GM23248 (cell line): Measurements from ENCODE around the gene DENND6B. TPM values are rescaled to one million over a fixed set of nuclear protein-coding genes. Genes with fewer than 3 reads are reported as not detected.

Experiments used
- DNase-seq: peaks from one replicate; pipeline ENCODE4 v3.0.0-alpha.2; 2015
- H2AFZ ChIP-seq: fragments of 200-600 bp; sonication (generic); 2 replicates; pipeline ENCODE4 v1.6.1; 2016; ENCODE audit warnings: antibody characterized with exemption
- H3F3A ChIP-seq: fragments of 200-600 bp; sonication (generic); 2 replicates; pipeline ENCODE4 v1.6.1; 2016; ENCODE audit warnings: mild to moderate bottlenecking, antibody characterized with exemption, mixed run types; ENCODE audit not compliant: insufficient read depth
- H3K27ac ChIP-seq: fragments of 200-600 bp; sonication (generic); 2 replicates; pipeline ENCODE4 v1.5.1; 2016; ENCODE audit warnings: mild to moderate bottlenecking
- H3K27me3 ChIP-seq: fragments of 200-600 bp; sonication (generic); replicated peaks from 2 replicates; pipeline ENCODE4 v1.6.1; 2016; ENCODE audit warnings: mild to moderate bottlenecking; ENCODE audit not compliant: insufficient read depth
- H3K36me3 ChIP-seq: fragments of 200-600 bp; sonication (generic); 2 replicates; pipeline ENCODE4 v1.6.1; 2016; ENCODE audit warnings: low read depth, mild to moderate bottlenecking
- H3K4me1 ChIP-seq: fragments of 200-600 bp; sonication (generic); 2 replicates; pipeline ENCODE4 v1.6.1; 2016; ENCODE audit warnings: mild to moderate bottlenecking; ENCODE audit not compliant: insufficient read depth
- H3K4me2 ChIP-seq: fragments of 200-600 bp; sonication (generic); one replicate; pipeline ENCODE4 v1.6.1; 2016; ENCODE audit warnings: mild to moderate bottlenecking; ENCODE audit not compliant: unreplicated experiment
- H3K4me3 ChIP-seq: fragments of 200-600 bp; sonication (generic); 2 replicates; pipeline ENCODE4 v1.5.1; 2016; ENCODE audit warnings: mild to moderate bottlenecking
- H3K79me2 ChIP-seq: fragments of 200-600 bp; sonication (generic); 2 replicates; pipeline ENCODE4 v1.6.1; 2016; ENCODE audit warnings: mild to moderate bottlenecking; ENCODE audit not compliant: insufficient read depth
- H3K9ac ChIP-seq: fragments of 200-600 bp; sonication (generic); 2 replicates; pipeline ENCODE4 v1.6.1; 2016; ENCODE audit warnings: mild to moderate bottlenecking
- H3K9me2 ChIP-seq: fragments of 200-600 bp; sonication (generic); 2 replicates; pipeline ENCODE4 v1.6.1; 2016; ENCODE audit warnings: mixed run types, mild to moderate bottlenecking, moderate library complexity; ENCODE audit not compliant: insufficient read depth
- H3K9me3 ChIP-seq: fragments of 200-600 bp; sonication (generic); one replicate; pipeline ENCODE4 v1.6.1; 2017; ENCODE audit warnings: low read depth
- H4K20me1 ChIP-seq: fragments of 200-600 bp; sonication (generic); 2 replicates; pipeline ENCODE4 v1.6.0; 2016; ENCODE audit not compliant: insufficient read depth
- EZH2 ChIP-seq: fragments of 200-600 bp; sonication (generic); IDR thresholded peaks from 2 replicates; pipeline ENCODE4 v1.6.1; 2018; ENCODE audit warnings: antibody characterized with exemption, mild to moderate bottlenecking; ENCODE audit not compliant: insufficient read depth, poor library complexity, severe bottlenecking
- EZH2phosphoT487 ChIP-seq: fragments of 200-600 bp; sonication (generic); IDR thresholded peaks from 2 replicates; pipeline ENCODE4 v1.6.1; 2018; ENCODE audit warnings: antibody characterized with exemption, moderate library complexity, mild to moderate bottlenecking, low read depth; ENCODE audit not compliant: insufficient read depth
- WGBS, 2 experiments: methylation state at CpG; one replicate each; pipeline ENCODE4 v1.1.6; 2015 to 2017; ENCODE audit warnings: low lambda C conversion rate in 2 of 2, low coverage in 1 of 2; ENCODE audit errors: missing lambda C conversion rate in 2 of 2; 5-methylcytosine and 5-hydroxymethylcytosine counted together
- in situ Hi-C: fragments of 300-500 bp; cut with MboI; formaldehyde crosslinking; loops from 2 replicates; pipeline ENCODE4 v1.15.0; 2020
- polyA plus RNA-seq: library from polyadenylated mRNA; unstranded; fragments of >200 nt; fragmentation: Nextera tagmentation; extraction: Ambion mirVana; gene quantifications from 2 replicates; pipeline ENCODE4 v1.2.1, GENCODE V29; 2016
- total RNA-seq: library from RNA; depleted of rRNA; stranded (reverse); fragments of >200 nt; shearing (Covaris generic); gene quantifications from 2 replicates; pipeline ENCODE4 v1.2.3, GENCODE V29; 2014

DENND6B gene
- total and polyA plus RNA-seq, 2 experiments from 2014 or later, result 5.7 to 6.1 TPM

DNA sequence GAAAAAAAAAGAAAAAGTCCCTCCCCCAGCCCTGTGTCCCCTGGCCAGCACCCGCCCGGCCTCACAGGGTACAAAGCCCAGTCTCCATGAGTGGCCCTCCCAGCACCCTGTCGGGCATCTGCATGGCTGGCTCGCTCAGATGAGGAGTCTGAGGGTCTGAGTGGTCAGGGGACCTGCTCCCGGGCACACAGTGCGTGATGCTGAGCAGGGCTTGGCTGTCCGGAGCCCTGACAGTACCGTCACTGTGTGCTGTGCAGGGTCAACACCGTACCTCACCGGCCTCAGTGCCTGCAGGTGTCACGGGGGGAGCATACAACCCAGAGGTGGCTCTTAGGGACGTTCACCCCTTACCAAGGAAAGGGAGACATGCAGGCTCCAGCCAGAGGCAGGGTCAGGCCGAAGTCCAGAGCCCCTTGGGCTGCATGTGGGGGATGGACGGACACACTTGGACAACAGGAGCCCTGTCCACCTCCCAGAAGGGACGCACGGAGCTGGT, 15.8 kb downstream of the DENND6B start:
- Histone ChIP-seq H3K9ac (no peak overlapping the region), H2AFZ (no peak overlapping the region), H3K79me2 (peaks cover 11% of the 10 kb centered on the region), H3K27ac (no peak overlapping the region), H3K4me1 (0 out of 2 replicates have a peak, but pooled peaks cover 11% of the 10 kb centered on the region), H3K9me2 (no peaks in the 10 kb centered on the region), H3K4me2 (no peak overlapping the region), H3K4me3 (no peak overlapping the region), H3K9me3 (no peaks in the 10 kb centered on the region), H3K36me3 (no peaks in the 10 kb centered on the region), H4K20me1 (no peaks in the 10 kb centered on the region), H3K27me3 (no peaks in the 10 kb centered on the region), H3F3A (peaks cover 12% of the 10 kb centered on the region; the same call in 1 of the 2 replicates)
- no peak for TF ChIP-seq EZH2
- TF ChIP-seq EZH2phosphoT487, result no peak
- DNase-seq, result no peak
- 93 to 94% methylated on average over 16 of the region's 16 CpGs for WGBS, 2 experiments
- in situ Hi-C loops, result no loop called here

DNA sequence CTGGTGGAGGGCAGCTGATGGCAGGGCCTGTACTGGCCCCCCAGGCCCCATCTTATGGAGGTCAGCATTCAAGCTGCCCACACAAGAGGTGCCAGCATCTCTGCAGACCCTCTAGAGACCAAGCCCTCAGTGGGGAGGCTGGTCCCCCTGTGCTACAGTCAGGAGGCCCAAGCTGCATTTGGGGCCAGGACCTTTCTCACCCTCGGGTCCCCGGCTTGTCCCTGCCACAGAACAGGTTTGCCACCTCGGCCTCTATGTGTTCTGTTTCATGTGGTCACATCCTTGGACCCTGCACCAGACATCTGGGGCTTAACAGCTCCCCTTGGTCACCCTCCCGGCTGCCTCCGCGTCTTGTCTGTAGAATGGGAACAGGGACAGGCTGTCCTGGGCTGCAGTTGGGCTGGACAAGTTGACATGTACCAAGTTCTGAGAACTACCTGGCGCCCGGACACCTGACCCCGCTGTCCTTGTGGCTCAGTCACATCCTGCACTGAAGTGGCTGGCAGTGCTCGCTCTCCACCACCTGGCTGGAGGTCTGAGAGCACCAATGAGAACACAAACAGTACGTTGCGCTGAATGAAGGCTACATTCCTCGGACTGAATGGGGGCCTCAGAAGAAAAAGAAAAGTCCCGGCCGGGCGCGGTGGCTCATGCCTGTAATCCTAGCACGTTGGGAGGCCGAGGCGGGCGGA, 16.6 kb downstream of the DENND6B start:
- H3K9me2 ChIP-seq, result no peaks in the 10 kb centered on the region
- H3K9me3 ChIP-seq, result no peaks in the 10 kb centered on the region
- 89 to 91% methylated on average over 21 of the region's 21 CpGs for WGBS, 2 experiments
- no peak for DNase-seq
- no peak overlapping the region for H3K9ac ChIP-seq
- in situ Hi-C loops, result no loop called here
- H3K4me3 ChIP-seq, result no peak overlapping the region
- H3F3A ChIP-seq, result peaks cover 12% of the 10 kb centered on the region; the same call in 1 of the 2 replicates
- no peak overlapping the region for H2AFZ ChIP-seq
- TF ChIP-seq EZH2, result no peak
- TF ChIP-seq EZH2phosphoT487, result no peak
- peaks cover 16% of the 10 kb centered on the region for H3K4me1 ChIP-seq
- no peaks in the 10 kb centered on the region for H3K27me3 ChIP-seq
- H3K79me2 ChIP-seq, result peaks cover 18% of the 10 kb centered on the region
- no peaks in the 10 kb centered on the region for H4K20me1 ChIP-seq
- H3K36me3 ChIP-seq, result no peaks in the 10 kb centered on the region
- H3K4me2 ChIP-seq, result no peak overlapping the region
- no peak overlapping the region for H3K27ac ChIP-seq

DNA sequence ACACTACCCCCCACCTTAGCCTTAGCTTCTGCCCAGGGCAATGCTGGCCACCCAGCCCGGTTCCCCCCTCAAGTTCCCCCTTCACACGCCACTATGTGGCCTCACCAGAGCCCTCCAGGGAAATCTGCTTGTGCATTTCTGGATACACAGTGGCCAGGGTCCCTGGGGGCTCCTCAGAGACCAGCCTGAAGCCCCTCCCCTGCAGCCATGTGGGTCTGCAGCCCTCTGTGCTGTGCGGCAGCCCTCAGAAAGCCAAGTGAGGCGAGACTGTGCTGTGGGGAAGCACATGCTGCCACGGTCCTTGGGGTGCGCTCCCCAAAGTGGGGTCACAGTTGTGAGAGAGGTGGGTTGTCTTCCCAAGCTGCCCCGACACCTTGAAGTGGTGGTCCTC, 17.2 kb downstream of the DENND6B start:
- Histone ChIP-seq H3K79me2 (peaks cover 23% of the 10 kb centered on the region), H3K27ac (no peak overlapping the region), H3K27me3 (no peaks in the 10 kb centered on the region), H3K9me3 (no peaks in the 10 kb centered on the region), H3K4me2 (no peak overlapping the region), H3K4me3 (no peak overlapping the region), H3K9me2 (no peaks in the 10 kb centered on the region), H4K20me1 (no peaks in the 10 kb centered on the region), H3K4me1 (peaks cover 22% of the 10 kb centered on the region), H2AFZ (no peak overlapping the region), H3F3A (peaks cover 12% of the 10 kb centered on the region; the same call in 1 of the 2 replicates), H3K9ac (no peak overlapping the region), H3K36me3 (no peaks in the 10 kb centered on the region)
- 88 to 95% methylated on average over 7 of the region's 7 CpGs for WGBS, 2 experiments
- in situ Hi-C loops, result no loop called here
- DNase-seq, result no peak
- TF ChIP-seq EZH2phosphoT487 (no peak), EZH2 (no peak)

DNA sequence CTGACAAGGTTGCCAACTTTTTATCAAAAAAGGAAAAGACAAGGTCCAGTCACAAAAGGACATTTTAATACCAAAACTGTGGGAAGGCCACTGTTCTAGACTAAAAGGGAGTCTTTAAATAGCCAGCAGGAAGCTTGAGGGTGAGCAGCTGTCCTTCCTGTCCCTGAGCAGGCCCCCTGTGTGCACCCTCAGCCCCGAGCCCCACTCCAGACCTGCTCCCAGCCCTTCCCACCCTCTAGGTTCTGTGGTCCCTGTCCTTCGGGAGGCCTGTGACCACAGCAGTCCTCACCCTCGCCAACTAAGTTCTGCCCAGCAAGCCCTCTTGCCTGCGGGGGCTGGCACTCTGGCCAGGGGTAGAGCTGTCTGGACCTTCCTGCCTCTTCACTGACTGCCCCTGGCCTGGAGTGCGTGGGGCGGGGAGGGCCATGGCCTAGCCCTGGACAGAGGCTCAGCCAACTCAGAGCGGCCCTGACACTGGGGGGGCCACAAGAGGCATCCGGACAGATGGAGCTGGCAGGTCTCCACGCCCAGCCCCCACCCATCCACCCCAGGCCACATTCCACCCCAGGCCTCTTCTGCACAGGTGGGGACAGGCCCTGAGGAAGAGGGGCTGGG, 17.7 kb downstream of the DENND6B start:
- in situ Hi-C loops, result no loop called here
- no peak for DNase-seq
- 83 to 85% methylated on average over 9 of the region's 9 CpGs for WGBS, 2 experiments
- peak overlapping the region; percentile 42 for H3K27ac ChIP-seq
- no peaks in the 10 kb centered on the region for H3K36me3 ChIP-seq
- peaks cover 25% of the 10 kb centered on the region for H3K4me1 ChIP-seq
- no peak overlapping the region; the same call in 1 of the 2 replicates for H3K9ac ChIP-seq
- H3K79me2 ChIP-seq, result peaks cover 28% of the 10 kb centered on the region
- no peaks in the 10 kb centered on the region for H3K27me3 ChIP-seq
- H3K9me2 ChIP-seq, result no peaks in the 10 kb centered on the region
- H2AFZ ChIP-seq, result no peak overlapping the region
- no peaks in the 10 kb centered on the region for H3K9me3 ChIP-seq
- no peaks in the 10 kb centered on the region for H4K20me1 ChIP-seq
- H3F3A ChIP-seq, result peaks cover 12% of the 10 kb centered on the region; the same call in 1 of the 2 replicates
- no peak for TF ChIP-seq EZH2
- TF ChIP-seq EZH2phosphoT487, result no peak
- no peak overlapping the region for H3K4me3 ChIP-seq
- no peak overlapping the region for H3K4me2 ChIP-seq
